ENCODE data around the gene AHDC1. TPM values are rescaled to one million over a fixed set of nuclear protein-coding genes. Genes with fewer than 3 reads are reported as not detected.
A peak's percentile ranks its signal among the peaks of the same experiment; 100 is the strongest.

The AHDC1 gene
- total and polyA plus RNA-seq, 10 of the 15 experiments (the other 5 are each of a cell fraction or from before 2014, with no cell fraction given) = 0.21 to 13.0 (median 1.4) TPM

DNA sequence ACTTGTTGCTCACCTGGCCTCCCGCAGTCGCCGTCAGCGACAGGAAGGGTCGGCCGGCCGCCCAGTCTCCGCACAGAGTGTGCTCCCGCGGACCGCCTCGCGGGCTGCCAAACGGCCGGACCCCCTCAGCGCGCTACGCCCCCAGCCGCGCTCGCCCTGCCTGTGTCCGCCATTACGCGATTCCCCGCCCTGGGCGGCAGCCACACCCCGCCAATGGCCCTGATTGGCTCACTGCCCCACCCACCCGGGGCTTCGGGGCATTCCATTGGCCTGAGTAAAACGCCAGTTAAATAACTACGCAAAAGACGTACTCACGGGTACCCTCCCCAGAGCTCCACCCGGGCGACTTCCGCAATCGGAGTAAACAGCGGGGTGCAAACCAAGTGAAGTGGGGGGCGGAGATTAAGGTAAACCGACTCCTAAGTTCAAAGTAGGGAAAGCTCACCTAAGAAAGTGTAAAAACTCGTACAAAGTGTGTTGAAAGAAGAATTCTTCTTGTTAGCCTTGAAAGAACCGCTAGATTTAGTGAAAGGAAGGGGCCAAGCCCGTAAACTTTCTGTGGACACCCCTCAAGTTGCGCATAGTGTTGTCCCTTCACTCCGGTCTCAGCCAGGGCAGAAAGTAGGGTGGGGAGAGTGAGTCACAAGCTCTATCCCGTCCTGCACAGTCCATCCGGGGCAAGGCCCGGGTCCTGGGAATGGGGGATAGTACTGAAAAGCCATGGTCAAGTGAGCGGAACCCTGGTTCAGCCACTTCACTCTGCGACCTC lies 113.8 kb downstream of the AHDC1 start, which contains the start of gene WASF2 (continued):
- TF ChIP-seq, protein P1, sequence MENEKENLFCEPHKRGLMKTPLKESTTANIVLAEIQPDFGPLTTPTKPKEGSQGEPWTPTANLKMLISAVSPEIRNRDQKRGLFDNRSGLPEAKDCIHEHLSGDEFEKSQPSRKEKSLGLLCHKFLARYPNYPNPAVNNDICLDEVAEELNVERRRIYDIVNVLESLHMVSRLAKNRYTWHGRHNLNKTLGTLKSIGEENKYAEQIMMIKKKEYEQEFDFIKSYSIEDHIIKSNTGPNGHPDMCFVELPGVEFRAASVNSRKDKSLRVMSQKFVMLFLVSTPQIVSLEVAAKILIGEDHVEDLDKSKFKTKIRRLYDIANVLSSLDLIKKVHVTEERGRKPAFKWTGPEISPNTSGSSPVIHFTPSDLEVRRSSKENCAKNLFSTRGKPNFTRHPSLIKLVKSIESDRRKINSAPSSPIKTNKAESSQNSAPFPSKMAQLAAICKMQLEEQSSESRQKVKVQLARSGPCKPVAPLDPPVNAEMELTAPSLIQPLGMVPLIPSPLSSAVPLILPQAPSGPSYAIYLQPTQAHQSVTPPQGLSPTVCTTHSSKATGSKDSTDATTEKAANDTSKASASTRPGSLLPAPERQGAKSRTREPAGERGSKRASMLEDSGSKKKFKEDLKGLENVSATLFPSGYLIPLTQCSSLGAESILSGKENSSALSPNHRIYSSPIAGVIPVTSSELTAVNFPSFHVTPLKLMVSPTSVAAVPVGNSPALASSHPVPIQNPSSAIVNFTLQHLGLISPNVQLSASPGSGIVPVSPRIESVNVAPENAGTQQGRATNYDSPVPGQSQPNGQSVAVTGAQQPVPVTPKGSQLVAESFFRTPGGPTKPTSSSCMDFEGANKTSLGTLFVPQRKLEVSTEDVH (IDR thresholded peaks at IDR 0.05; ENCODE audit: low read depth, partially characterized antibody) = peak; percentile 73
- no peak for TF ChIP-seq SIN3A (IDR thresholded peaks at IDR 0.05; ENCODE audit: low read depth, low read length)
- TF ChIP-seq, protein P2, sequence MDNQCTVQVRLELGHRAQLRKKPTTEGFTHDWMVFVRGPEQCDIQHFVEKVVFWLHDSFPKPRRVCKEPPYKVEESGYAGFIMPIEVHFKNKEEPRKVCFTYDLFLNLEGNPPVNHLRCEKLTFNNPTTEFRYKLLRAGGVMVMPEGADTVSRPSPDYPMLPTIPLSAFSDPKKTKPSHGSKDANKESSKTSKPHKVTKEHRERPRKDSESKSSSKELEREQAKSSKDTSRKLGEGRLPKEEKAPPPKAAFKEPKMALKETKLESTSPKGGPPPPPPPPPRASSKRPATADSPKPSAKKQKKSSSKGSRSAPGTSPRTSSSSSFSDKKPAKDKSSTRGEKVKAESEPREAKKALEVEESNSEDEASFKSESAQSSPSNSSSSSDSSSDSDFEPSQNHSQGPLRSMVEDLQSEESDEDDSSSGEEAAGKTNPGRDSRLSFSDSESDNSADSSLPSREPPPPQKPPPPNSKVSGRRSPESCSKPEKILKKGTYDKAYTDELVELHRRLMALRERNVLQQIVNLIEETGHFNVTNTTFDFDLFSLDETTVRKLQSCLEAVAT (IDR thresholded peaks at IDR 0.05) = peak; percentile 70
- TF ChIP-seq WRNIP1 (IDR thresholded peaks at IDR 0.05; ENCODE audit: borderline replicate concordance, low read depth, low read length) = no peak
- TF ChIP-seq HDAC6 (IDR thresholded peaks at IDR 0.05; ENCODE audit: unreplicated experiment) = no peak
- TF ChIP-seq, protein P3, sequence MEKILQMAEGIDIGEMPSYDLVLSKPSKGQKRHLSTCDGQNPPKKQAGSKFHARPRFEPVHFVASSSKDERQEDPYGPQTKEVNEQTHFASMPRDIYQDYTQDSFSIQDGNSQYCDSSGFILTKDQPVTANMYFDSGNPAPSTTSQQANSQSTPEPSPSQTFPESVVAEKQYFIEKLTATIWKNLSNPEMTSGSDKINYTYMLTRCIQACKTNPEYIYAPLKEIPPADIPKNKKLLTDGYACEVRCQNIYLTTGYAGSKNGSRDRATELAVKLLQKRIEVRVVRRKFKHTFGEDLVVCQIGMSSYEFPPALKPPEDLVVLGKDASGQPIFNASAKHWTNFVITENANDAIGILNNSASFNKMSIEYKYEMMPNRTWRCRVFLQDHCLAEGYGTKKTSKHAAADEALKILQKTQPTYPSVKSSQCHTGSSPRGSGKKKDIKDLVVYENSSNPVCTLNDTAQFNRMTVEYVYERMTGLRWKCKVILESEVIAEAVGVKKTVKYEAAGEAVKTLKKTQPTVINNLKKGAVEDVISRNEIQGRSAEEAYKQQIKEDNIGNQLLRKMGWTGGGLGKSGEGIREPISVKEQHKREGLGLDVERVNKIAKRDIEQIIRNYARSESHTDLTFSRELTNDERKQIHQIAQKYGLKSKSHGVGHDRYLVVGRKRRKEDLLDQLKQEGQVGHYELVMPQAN (conservative IDR thresholded peaks at IDR 0.05) = peak; percentile 38
- TF ChIP-seq SPI1 (IDR thresholded peaks at IDR 0.05; ENCODE audit: borderline replicate concordance, insufficient read depth, low read depth, low read length) = peak; percentile 47; the same call in 1 of the 2 replicates
- no peak for TF ChIP-seq SMAD5 (IDR thresholded peaks at IDR 0.05; ENCODE audit: low read depth)
- no peak for TF ChIP-seq BMI1 (IDR thresholded peaks at IDR 0.05; ENCODE audit: borderline replicate concordance)
- no peak for TF ChIP-seq ZNF622 (IDR thresholded peaks at IDR 0.05)
- TF ChIP-seq, protein P4, sequence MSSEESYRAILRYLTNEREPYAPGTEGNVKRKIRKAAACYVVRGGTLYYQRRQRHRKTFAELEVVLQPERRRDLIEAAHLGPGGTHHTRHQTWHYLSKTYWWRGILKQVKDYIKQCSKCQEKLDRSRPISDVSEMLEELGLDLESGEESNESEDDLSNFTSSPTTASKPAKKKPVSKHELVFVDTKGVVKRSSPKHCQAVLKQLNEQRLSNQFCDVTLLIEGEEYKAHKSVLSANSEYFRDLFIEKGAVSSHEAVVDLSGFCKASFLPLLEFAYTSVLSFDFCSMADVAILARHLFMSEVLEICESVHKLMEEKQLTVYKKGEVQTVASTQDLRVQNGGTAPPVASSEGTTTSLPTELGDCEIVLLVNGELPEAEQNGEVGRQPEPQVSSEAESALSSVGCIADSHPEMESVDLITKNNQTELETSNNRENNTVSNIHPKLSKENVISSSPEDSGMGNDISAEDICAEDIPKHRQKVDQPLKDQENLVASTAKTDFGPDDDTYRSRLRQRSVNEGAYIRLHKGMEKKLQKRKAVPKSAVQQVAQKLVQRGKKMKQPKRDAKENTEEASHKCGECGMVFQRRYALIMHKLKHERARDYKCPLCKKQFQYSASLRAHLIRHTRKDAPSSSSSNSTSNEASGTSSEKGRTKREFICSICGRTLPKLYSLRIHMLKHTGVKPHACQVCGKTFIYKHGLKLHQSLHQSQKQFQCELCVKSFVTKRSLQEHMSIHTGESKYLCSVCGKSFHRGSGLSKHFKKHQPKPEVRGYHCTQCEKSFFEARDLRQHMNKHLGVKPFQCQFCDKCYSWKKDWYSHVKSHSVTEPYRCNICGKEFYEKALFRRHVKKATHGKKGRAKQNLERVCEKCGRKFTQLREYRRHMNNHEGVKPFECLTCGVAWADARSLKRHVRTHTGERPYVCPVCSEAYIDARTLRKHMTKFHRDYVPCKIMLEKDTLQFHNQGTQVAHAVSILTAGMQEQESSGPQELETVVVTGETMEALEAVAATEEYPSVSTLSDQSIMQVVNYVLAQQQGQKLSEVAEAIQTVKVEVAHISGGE (CRISPR knock-in tag; IDR thresholded peaks at IDR 0.05) = no peak
- TF ChIP-seq ZBED1 (IDR thresholded peaks at IDR 0.05; ENCODE audit: borderline replicate concordance) = no peak
- TF ChIP-seq, protein P5, sequence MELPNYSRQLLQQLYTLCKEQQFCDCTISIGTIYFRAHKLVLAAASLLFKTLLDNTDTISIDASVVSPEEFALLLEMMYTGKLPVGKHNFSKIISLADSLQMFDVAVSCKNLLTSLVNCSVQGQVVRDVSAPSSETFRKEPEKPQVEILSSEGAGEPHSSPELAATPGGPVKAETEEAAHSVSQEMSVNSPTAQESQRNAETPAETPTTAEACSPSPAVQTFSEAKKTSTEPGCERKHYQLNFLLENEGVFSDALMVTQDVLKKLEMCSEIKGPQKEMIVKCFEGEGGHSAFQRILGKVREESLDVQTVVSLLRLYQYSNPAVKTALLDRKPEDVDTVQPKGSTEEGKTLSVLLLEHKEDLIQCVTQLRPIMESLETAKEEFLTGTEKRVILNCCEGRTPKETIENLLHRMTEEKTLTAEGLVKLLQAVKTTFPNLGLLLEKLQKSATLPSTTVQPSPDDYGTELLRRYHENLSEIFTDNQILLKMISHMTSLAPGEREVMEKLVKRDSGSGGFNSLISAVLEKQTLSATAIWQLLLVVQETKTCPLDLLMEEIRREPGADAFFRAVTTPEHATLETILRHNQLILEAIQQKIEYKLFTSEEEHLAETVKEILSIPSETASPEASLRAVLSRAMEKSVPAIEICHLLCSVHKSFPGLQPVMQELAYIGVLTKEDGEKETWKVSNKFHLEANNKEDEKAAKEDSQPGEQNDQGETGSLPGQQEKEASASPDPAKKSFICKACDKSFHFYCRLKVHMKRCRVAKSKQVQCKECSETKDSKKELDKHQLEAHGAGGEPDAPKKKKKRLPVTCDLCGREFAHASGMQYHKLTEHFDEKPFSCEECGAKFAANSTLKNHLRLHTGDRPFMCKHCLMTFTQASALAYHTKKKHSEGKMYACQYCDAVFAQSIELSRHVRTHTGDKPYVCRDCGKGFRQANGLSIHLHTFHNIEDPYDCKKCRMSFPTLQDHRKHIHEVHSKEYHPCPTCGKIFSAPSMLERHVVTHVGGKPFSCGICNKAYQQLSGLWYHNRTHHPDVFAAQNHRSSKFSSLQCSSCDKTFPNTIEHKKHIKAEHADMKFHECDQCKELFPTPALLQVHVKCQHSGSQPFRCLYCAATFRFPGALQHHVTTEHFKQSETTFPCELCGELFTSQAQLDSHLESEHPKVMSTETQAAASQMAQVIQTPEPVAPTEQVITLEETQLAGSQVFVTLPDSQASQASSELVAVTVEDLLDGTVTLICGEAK (IDR thresholded peaks at IDR 0.05; ENCODE audit: borderline replicate concordance) = peak; percentile 69; the same call in 1 of the 2 replicates
- TF ChIP-seq STAT3 (IDR thresholded peaks at IDR 0.05; ENCODE audit: low read depth, low read length) = no peak
- 0 out of 2 replicates have a peak, but pooled peaks have one; percentile 12 for TF ChIP-seq CREM (IDR thresholded peaks at IDR 0.05; ENCODE audit: low read depth)
